Raji (cell line): ENCODE data around the gene TMEM145.

ENCODE experiments used
- POLR2A ChIP-seq: IDR thresholded peaks from 2 replicates; pipeline ENCODE4 v1.6.1; 2011; ENCODE audit warnings: low read depth, low read length, control low read depth; ENCODE audit not compliant: insufficient read depth

Gene TMEM145

DNA sequence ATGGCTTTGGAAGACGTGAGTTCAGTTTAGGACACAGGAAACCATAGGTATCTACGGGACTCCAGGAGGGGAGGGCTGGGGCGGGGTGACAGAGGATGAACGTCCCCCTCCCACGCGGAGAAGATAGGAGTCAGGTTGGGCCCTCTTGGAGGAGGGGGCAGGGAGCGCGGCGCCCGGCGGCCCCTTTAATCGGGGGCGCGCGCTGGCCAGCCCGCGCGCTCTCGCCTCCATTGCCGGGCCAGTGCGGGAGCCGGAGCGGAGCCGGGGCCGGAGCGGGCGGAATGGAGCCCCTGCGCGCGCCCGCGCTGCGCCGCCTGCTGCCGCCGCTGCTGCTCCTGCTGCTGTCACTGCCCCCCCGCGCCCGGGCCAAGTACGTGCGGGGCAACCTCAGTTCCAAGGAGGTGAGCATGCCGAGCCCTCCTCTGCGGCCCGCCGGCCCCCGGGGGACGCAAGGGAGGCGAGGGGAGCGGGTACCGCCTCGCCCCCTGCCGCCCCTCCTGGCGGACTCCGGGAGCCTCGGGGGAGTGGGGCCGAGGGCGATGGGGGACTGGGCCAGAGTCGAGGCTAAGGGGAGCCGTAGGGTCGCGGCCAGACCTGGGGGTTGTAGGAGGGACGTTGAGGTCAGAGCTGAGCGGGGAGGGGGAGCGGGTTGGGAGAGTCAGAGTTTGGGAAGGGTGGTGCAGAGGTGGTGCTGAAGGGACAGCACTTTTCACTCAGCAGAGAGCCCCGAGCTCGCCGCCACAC lies at the start of gene TMEM145:
TSS of gene TMEM145 (plus strand) at position 214 of the 744 bp plus-strand sequence. CDS start at position 282, 68 bp downstream.
- TF ChIP-seq POLR2A, result no peak

DNA sequence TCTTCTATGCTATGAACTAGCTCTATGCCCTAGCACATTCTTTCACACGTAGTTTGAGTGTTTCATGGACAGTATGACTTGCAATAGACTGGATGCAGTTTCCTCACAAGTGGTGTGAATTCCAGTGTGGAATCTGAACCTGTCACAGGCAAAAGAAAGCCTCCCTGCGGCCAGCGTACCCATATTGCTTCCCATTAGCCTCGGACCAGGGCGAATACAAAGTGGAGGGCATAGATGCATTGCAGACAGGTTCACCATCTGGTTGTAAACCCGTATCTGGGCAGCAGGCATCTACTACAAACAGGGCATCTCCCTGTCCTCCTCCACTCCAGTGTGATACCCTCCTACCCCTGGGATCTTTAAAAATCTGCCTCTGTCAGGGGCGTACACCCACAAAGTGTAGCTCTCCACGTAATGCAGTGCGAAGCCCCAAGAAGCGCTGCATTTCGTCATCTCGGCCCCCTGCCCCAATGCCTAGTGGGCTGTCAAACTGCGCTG lies 45.4 kb upstream of the TMEM145 start:
- TF ChIP-seq POLR2A, result no peak

- TF ChIP-seq POLR2A, result peak; percentile 70
Measured at GRCh38 chr19:42268142-42268703, 44.9 kb upstream of the TMEM145 start.

DNA sequence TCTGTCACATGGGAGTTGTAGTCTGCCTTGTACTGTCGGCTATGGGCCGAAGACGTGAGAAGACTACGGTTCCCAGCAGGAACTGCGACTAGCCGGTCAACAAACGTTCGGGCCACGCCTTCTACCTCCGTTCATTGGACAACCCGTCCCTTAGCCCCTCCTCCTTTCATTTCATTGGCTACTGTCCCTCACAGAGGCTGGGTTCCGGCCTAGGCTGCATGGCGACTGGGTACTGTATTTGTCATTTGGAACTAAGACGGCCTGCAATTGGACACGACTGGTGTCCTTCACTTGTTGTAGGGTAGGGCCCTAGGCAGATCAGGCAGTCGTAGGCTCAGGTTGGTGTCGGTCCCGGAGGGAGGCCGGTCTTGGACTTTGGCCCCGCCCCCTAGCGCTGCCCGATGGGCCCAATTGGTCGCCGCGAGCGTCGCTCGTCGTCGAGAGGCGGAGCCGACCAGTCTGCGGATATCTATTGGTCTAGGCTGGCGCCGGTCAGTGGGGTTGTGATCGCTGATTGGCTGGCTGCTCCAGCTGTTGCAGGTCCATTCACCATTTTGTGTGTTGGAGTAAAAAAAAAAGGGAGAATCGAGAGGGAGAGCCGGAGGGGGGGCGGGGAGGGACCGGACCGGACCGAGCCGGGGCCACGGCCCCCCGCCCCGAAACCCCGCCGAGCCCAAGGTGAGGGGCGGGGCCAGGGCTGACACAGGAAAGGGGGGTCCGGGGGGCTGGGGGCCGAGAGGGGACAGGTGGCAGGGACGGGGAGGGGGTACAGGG lies 44.2 kb upstream of the TMEM145 start, which contains the start of gene CIC:
TSS of gene CIC (plus strand) at position 549 of the 774 bp plus-strand sequence. CDS start 2,532 bp downstream, outside the sequence.
- no peak for TF ChIP-seq POLR2A

DNA sequence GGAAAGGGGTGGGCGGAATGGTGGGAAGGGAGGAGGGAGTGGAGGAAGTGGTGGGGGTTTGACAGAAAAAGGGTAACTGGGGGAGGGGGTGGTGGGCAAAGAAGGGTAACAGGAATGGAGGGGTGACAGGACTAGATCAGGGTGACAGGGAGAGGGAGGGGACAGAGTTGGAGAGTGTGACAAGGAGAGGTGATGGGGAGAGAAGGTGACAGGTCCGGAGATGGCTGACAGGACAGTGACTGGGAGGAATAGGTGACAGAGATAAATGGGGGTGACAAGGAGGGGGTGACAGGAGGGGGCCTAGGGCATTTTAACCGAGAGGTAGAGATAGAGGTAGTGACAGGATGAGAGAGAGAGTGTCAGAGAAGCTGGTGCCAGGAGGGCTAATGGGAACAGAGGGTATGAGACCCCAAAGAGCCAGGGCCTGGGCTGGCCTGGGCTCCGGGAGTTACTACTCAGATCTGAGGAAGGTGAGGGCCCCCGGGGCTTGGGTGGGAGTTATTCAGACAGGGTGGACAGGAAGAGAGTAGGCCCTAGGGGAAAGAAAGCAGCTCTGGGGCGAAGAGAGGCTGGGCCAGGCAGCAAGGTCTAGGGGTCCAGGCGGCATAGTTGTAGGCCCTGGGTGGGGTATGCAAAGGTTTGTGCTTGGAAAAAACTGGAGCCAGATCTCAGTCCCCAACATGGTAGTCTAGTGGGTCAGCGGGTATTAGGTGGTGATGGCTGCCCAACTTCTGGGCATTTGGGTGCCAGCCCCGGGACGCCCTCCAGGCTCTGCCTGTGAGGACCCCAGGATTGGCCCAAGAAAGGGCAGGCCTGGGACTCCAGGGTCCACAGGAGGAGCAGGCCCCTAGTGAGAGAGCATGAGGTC lies 43.4 kb upstream of the TMEM145 start:
- no peak for TF ChIP-seq POLR2A

- peak; percentile 58 for TF ChIP-seq POLR2A
Measured at GRCh38 chr19:42270346-42271044, 42.6 kb upstream of the TMEM145 start.

DNA sequence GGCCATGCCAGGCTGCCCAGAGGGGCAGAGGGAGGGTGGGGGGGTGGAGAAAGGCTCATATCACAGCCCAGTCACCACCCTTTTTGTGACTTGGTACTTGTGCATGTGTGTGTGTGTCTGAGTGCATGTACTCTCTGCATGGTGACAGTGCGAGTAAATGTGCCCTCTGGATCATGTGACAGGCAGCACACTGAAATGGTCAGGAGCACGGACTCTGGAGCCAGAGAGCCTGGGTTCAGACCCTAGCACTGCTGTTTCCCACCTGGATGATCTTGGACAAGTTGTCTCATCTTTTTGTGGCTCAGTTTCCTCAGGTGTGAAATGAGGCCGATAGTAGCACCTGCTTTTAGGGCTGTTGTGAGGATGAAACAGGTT lies 42.1 kb upstream of the TMEM145 start:
- TF ChIP-seq POLR2A, result no peak

- no peak for TF ChIP-seq POLR2A
Measured at GRCh38 chr19:42271861-42272534, 41.1 kb upstream of the TMEM145 start.

DNA sequence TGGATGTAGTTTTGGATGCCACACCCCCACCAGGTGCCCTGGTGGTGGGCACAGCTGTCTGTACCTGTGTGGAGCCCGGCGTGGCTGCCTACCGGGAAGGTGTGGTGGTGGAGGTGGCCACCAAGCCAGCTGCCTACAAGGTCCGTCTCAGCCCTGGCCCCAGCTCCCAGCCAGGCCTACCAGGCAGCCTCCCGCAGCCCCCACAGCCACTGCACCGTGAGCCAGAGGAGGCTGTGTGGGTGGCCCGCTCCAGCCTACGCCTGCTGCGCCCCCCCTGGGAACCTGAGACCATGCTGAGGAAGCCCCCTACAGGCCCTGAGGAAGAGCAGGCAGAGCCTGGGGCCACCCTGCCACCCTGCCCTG lies 40.6 kb upstream of the TMEM145 start:
- TF ChIP-seq POLR2A, result no peak

GRCh38 chr19:42272989-42273406 lies 40.1 kb upstream of the TMEM145 start:
- TF ChIP-seq POLR2A, result no peak

GRCh38 chr19:42273407-42274064 lies 39.6 kb upstream of the TMEM145 start:
- no peak for TF ChIP-seq POLR2A

DNA sequence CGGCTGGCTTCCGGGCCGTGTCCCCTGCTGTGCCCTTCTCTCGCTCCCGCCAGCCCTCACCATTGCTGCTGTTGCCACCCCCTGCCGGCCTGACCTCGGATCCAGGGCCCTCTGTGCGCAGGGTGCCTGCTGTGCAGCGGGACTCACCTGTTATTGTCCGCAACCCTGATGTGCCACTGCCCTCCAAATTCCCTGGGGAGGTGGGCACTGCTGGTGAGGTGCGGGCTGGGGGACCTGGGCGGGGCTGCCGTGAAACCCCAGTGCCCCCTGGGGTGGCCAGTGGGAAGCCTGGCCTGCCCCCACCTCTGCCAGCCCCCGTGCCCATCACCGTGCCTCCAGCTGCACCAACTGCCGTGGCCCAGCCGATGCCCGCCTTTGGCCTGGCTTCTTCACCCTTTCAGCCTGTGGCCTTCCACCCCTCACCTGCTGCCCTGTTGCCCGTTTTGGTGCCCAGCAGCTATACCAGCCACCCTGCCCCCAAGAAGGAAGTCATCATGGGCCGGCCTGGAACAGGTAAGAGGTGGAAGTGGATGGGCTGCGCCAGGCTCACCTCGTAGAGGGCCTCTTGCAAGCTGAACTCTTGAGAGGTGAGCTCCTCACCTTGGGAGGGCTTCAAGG lies 38.9 kb upstream of the TMEM145 start:
- no peak for TF ChIP-seq POLR2A

- no peak for TF ChIP-seq POLR2A
Measured at GRCh38 chr19:42275103-42275502, 38.0 kb upstream of the TMEM145 start.
